ENCODE measurements around the gene ELMO1. TPM values are rescaled to one million over a fixed set of nuclear protein-coding genes. Genes with fewer than 3 reads are reported as not detected.
A peak's percentile ranks its signal among the peaks of the same experiment; 100 is the strongest.

ELMO1 gene
- total RNA-seq, 4 donors from 2014 or later: 24.6 to 120 (median 71.9) TPM

GRCh38 chr7:37417107-37417474, 31.6 kb downstream of the ELMO1 start:
- Histone ChIP-seq H3K27ac (peak overlapping the region in 3 of 4 donors; percentile 45 to 58 (median 51)), H3K4me3 (no peak overlapping the region), H3K36me3 (no peaks in the 10 kb centered on the region), H3K9me3 (no peaks in the 10 kb centered on the region), H3K27me3 (no peaks in the 10 kb centered on the region), H3K4me1 (peaks cover 0 to 32% (median 7%) of the 10 kb centered on the region in 4 donors)
- in situ Hi-C loops (cut with MboI; ENCODE audit: low pct_ligation_motif_present in 1 of 4, low pct_unique_long_range_greater_than_20kb in 1 of 4, low sequenced_read_pairs in 3 of 4): no loop called here
- intact Hi-C loops (cut with DNase I; ENCODE audit: low total_unique reads): no loop called here
- DNase-seq: no peak
- 20 to 60% methylated on average over 1 to 10 of the region's 10 CpGs for WGBS, 2 donors (ENCODE audit: low coverage in 1 of 2)
- TF ChIP-seq POLR2AphosphoS5 (IDR thresholded peaks at IDR 0.05) (no peak), POLR2A (IDR thresholded peaks at IDR 0.05) (no peak), EP300 (IDR thresholded peaks at IDR 0.05; ENCODE audit: low read depth) (no peak)
- TF ChIP-seq, protein P1, sequence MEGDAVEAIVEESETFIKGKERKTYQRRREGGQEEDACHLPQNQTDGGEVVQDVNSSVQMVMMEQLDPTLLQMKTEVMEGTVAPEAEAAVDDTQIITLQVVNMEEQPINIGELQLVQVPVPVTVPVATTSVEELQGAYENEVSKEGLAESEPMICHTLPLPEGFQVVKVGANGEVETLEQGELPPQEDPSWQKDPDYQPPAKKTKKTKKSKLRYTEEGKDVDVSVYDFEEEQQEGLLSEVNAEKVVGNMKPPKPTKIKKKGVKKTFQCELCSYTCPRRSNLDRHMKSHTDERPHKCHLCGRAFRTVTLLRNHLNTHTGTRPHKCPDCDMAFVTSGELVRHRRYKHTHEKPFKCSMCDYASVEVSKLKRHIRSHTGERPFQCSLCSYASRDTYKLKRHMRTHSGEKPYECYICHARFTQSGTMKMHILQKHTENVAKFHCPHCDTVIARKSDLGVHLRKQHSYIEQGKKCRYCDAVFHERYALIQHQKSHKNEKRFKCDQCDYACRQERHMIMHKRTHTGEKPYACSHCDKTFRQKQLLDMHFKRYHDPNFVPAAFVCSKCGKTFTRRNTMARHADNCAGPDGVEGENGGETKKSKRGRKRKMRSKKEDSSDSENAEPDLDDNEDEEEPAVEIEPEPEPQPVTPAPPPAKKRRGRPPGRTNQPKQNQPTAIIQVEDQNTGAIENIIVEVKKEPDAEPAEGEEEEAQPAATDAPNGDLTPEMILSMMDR (IDR thresholded peaks at IDR 0.05): no peak

DNA sequence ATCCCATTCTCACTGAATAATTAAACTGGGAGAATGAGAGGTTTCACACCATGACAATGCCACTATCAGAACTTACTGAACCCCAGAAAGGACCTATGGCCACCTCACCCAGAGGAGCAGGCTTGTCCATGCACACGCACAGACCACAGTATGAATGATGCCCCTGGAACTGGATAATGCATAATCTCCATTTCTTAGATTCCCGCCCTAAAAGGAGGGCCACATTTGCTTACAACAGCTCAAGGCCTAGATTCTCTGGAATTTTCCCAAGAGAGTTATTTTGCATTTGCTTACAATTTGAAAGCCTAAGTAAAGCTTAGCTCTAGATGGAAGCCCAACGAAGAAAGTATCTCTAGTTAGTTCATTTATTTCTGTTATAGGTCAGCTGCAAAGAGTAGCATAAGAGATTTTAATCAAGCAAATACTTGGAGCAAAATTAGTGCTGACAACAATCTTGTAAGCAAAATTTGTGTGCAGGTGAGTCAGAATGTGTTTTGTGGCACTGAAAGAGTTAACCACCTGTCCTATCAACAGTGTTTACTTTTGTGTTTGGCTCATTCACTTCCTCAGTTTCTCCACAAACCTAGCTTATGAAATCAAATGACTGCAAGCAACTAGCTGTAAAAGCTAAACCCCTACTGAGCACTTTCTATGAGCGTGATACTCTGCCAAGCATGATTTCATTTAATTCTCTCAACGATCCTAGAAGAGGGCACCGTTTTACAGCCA, 32.1 kb downstream of the ELMO1 start:
- 58 to 63% methylated on average over 3 to 6 of the region's 6 CpGs for WGBS, 2 donors (ENCODE audit: low coverage in 1 of 2)

DNA sequence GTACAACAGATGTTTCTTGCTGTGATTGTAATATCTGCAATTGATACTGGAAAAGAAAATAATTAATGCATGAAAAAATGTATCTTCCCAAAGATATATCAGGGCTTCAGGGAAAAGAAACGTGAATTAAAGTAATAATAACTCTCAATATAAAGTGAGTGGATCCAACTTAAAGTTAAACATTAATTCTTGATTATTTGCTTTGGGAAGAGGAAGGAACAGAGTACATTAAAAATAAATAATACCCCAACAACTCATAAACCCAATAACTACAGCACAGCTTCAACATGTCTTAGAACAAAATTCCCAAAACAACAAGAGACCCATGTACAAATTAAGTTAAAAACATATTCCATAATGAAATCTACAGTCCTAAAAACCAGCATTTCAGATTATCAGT, 33.0 kb downstream of the ELMO1 start:
- Histone ChIP-seq H3K36me3 (no peaks in the 10 kb centered on the region), H3K27me3 (no peaks in the 10 kb centered on the region), H3K9me3 (no peaks in the 10 kb centered on the region), H3K4me1 (peaks cover 0 to 31% (median 5%) of the 10 kb centered on the region in 4 donors), H3K4me3 (no peak overlapping the region), H3K27ac (no peak overlapping the region)
- WGBS, 2 donors (ENCODE audit: low coverage in 1 of 2): 47 to 58% methylated on average over 1 of the region's 1 CpG
- no peak for DNase-seq
- in situ Hi-C loops (cut with MboI; ENCODE audit: low pct_ligation_motif_present in 1 of 4, low pct_unique_long_range_greater_than_20kb in 1 of 4, low sequenced_read_pairs in 3 of 4) (no loop called here), intact Hi-C loops (cut with DNase I; ENCODE audit: low total_unique reads) (no loop called here)
- no peak for TF ChIP-seq EP300 (IDR thresholded peaks at IDR 0.05; ENCODE audit: low read depth)
- TF ChIP-seq POLR2AphosphoS5 (IDR thresholded peaks at IDR 0.05): no peak
- TF ChIP-seq, protein P1 (IDR thresholded peaks at IDR 0.05): no peak
- no peak for TF ChIP-seq POLR2A (IDR thresholded peaks at IDR 0.05)

More for the DNA sequence above, 32.1 kb downstream of the ELMO1 start:
- H3K4me1 ChIP-seq: peaks cover 0 to 32% (median 7%) of the 10 kb centered on the region in 4 donors
- no peak overlapping the region for H3K4me3 ChIP-seq
- no peak for TF ChIP-seq POLR2A (IDR thresholded peaks at IDR 0.05)
- no peak for TF ChIP-seq EP300 (IDR thresholded peaks at IDR 0.05; ENCODE audit: low read depth)
- TF ChIP-seq, protein P1 (IDR thresholded peaks at IDR 0.05): no peak
- no peak for TF ChIP-seq POLR2AphosphoS5 (IDR thresholded peaks at IDR 0.05)
- no peaks in the 10 kb centered on the region for H3K36me3 ChIP-seq
- no peaks in the 10 kb centered on the region for H3K27me3 ChIP-seq
- in situ Hi-C loops (cut with MboI; ENCODE audit: low pct_ligation_motif_present in 1 of 4, low pct_unique_long_range_greater_than_20kb in 1 of 4, low sequenced_read_pairs in 3 of 4) (no loop called here), intact Hi-C loops (cut with DNase I; ENCODE audit: low total_unique reads) (no loop called here)
- no peaks in the 10 kb centered on the region for H3K9me3 ChIP-seq
- no peak for DNase-seq
- peak overlapping the region in 3 of 4 donors; percentile 45 to 58 (median 51) for H3K27ac ChIP-seq

GRCh38 chr7:37414352-37414983, 34.2 kb downstream of the ELMO1 start:
- TF ChIP-seq, protein P1 (IDR thresholded peaks at IDR 0.05): no peak
- TF ChIP-seq EP300 (IDR thresholded peaks at IDR 0.05; ENCODE audit: low read depth) (no peak), POLR2AphosphoS5 (IDR thresholded peaks at IDR 0.05) (no peak), POLR2A (IDR thresholded peaks at IDR 0.05) (no peak)
- no peak overlapping the region for H3K4me3 ChIP-seq
- no peak overlapping the region for H3K27ac ChIP-seq
- H3K27me3 ChIP-seq: no peaks in the 10 kb centered on the region
- no peaks in the 10 kb centered on the region for H3K9me3 ChIP-seq
- H3K4me1 ChIP-seq: peaks cover 0 to 34% (median 5%) of the 10 kb centered on the region in 4 donors
- 64 to 68% methylated on average over 5 of the region's 5 CpGs for WGBS, 2 donors (ENCODE audit: low coverage in 1 of 2)
- H3K36me3 ChIP-seq: no peaks in the 10 kb centered on the region
- intact Hi-C loops (cut with DNase I; ENCODE audit: low total_unique reads) (no loop called here), in situ Hi-C loops (cut with MboI; ENCODE audit: low pct_ligation_motif_present in 1 of 4, low pct_unique_long_range_greater_than_20kb in 1 of 4, low sequenced_read_pairs in 3 of 4) (no loop called here)
- DNase-seq: no peak

All from transverse colon (tissue), 4 donors.